ENCODE results near the gene CCNF. TPM values are rescaled to one million over a fixed set of nuclear protein-coding genes. Genes with fewer than 3 reads are reported as not detected.

CCNF gene
- total RNA-seq, 1 donor from 2014 or later: 6.8 TPM

GRCh38 chr16:2398520-2398919 lies 30.7 kb upstream of the CCNF start:
- no peak overlapping the region for H3K27ac ChIP-seq (ENCODE audit: low read depth, low read length)
- no peak overlapping the region for H3K9ac ChIP-seq (ENCODE audit: low read depth in 1 of 3, low read length in 3 of 3)
- H3K4me3 ChIP-seq (ENCODE audit: low read length in 3 of 3): no peak overlapping the region
- no peaks in the 10 kb centered on the region for H3K9me3 ChIP-seq (ENCODE audit: control insufficient read depth in 3 of 3, low read length in 3 of 3)
- H3K36me3 ChIP-seq (ENCODE audit: control insufficient read depth in 3 of 3, insufficient read depth in 3 of 3, low read length in 3 of 3): no peaks in the 10 kb centered on the region
- H3K27me3 ChIP-seq (ENCODE audit: control insufficient read depth in 3 of 3, insufficient read depth in 3 of 3, low read length in 3 of 3): no peaks in the 10 kb centered on the region
- no peaks in the 10 kb centered on the region for H3K4me1 ChIP-seq (ENCODE audit: control insufficient read depth in 3 of 3, insufficient read depth in 3 of 3, low read length in 3 of 3)

DNA sequence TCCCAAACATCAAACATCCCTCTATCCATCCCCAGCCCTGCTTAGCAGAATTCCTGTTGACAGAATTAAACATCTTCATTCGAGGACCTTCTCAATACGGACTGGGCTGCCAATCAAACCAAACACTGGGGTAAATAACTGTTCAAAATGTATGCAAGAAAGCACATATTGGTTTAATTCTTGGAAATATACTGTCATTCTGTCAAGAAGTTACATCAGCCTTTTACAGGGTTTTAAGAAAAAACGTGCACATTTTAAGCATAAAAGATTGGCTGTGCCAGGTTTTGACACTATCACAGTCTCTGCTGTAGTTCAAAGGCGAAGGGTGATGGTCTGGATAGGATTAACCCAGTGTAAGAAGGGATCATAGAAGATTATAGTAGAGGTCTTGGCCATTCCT lies 25.1 kb upstream of the CCNF start:
- Histone ChIP-seq H3K4me3 (ENCODE audit: low read length in 3 of 3) (no peak overlapping the region), H3K27ac (ENCODE audit: low read depth, low read length) (no peak overlapping the region), H3K9me3 (ENCODE audit: control insufficient read depth in 3 of 3, low read length in 3 of 3) (no peaks in the 10 kb centered on the region), H3K4me1 (ENCODE audit: control insufficient read depth in 3 of 3, insufficient read depth in 3 of 3, low read length in 3 of 3) (no peaks in the 10 kb centered on the region), H3K27me3 (ENCODE audit: control insufficient read depth in 3 of 3, insufficient read depth in 3 of 3, low read length in 3 of 3) (no peaks in the 10 kb centered on the region), H3K9ac (ENCODE audit: low read depth in 1 of 3, low read length in 3 of 3) (no peak overlapping the region), H3K36me3 (ENCODE audit: control insufficient read depth in 3 of 3, insufficient read depth in 3 of 3, low read length in 3 of 3) (no peaks in the 10 kb centered on the region)

- Histone ChIP-seq H3K9ac (ENCODE audit: low read depth in 1 of 3, low read length in 3 of 3) (no peak overlapping the region), H3K36me3 (ENCODE audit: control insufficient read depth in 3 of 3, insufficient read depth in 3 of 3, low read length in 3 of 3) (no peaks in the 10 kb centered on the region), H3K4me1 (ENCODE audit: control insufficient read depth in 3 of 3, insufficient read depth in 3 of 3, low read length in 3 of 3) (no peaks in the 10 kb centered on the region), H3K27me3 (ENCODE audit: control insufficient read depth in 3 of 3, insufficient read depth in 3 of 3, low read length in 3 of 3) (peaks cover 0 to 12% (median 10%) of the 10 kb centered on the region in 3 donors), H3K27ac (ENCODE audit: low read depth, low read length) (no peak overlapping the region), H3K4me3 (ENCODE audit: low read length in 3 of 3) (no peak overlapping the region), H3K9me3 (ENCODE audit: control insufficient read depth in 3 of 3, low read length in 3 of 3) (no peaks in the 10 kb centered on the region)
Observed at GRCh38 chr16:2415085-2415484, 14.2 kb upstream of the CCNF start.

DNA sequence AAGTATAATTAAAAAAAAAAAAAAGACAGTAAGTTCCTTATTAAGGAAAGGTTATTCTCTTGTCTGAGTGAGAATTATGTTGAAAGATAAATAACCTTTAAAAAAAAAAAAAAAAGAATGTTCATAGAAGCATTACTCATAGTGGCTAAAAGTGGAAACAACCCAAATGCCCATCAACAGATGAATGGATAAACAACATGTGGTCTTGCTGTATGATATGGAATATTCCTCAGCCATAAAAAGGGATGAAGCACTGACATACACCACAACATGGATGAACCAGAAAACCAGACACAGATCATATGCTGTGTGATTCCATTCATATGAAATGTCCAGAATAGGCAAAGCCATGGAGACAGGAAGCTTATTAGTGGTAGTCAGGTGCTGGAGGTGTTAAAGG lies 9.2 kb upstream of the CCNF start:
- Histone ChIP-seq H3K9me3 (ENCODE audit: control insufficient read depth in 3 of 3, low read length in 3 of 3) (no peaks in the 10 kb centered on the region), H3K36me3 (ENCODE audit: control insufficient read depth in 3 of 3, insufficient read depth in 3 of 3, low read length in 3 of 3) (no peaks in the 10 kb centered on the region), H3K9ac (ENCODE audit: low read depth in 1 of 3, low read length in 3 of 3) (no peak overlapping the region)

GRCh38 chr16:2422123-2422867 lies 7.0 kb upstream of the CCNF start:
- no peak overlapping the region for H3K27ac ChIP-seq (ENCODE audit: low read depth, low read length)

More for the DNA sequence above, 9.2 kb upstream of the CCNF start:
- Histone ChIP-seq H3K4me3 (ENCODE audit: low read length in 3 of 3) (no peak overlapping the region), H3K27ac (ENCODE audit: low read depth, low read length) (no peak overlapping the region), H3K27me3 (ENCODE audit: control insufficient read depth in 3 of 3, insufficient read depth in 3 of 3, low read length in 3 of 3) (peaks cover 0 to 5% (median 4%) of the 10 kb centered on the region in 3 donors), H3K4me1 (ENCODE audit: control insufficient read depth in 3 of 3, insufficient read depth in 3 of 3, low read length in 3 of 3) (peaks cover 0 to 2% (median 0%) of the 10 kb centered on the region in 3 donors)

DNA sequence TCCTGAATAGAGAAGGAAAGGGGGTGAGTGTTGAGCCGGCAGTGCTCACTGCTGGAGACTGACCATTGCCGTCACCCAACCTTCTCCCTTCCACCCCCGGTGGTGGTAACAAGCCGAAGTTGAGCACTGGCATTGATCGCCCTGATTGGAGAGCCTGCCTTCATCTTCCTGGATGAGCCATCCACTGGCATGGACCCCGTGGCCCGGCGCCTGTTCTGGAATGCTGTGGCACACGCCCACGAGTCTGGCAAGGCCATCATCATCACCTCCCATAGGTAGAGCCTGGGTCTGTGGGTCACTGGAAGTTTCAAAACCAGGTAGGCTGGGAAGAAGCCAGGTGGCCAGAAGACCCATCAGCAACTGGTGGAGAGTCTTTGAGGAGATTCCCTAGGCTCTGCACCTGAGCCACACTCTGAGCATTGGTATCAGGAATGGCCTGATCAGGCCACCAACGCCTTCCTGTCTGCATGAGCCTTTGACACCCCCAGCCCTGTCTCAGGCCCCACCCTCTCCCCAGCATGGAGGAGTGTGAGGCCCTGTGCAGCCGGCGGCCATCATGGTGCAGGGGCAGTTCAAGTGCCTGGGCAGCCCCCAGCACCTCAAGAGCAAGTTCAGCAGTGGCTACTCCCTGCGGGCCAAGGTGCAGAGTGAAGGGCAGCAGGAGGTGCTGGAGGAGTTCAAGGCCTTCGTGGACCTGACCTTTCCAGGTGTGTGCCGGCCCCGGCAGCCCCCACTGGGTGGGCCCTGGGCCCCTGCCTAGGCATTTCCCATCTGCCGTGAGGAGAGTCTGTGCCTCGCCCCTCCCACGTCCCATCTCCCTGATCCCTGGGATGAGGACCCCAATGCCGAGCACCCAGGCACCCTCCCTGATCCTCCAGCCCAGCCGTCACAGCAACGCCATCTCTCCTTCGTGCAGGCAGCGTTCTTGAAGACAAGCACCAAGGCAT lies 4.9 kb upstream of the CCNF start:
- H3K27me3 ChIP-seq (ENCODE audit: control insufficient read depth in 3 of 3, insufficient read depth in 3 of 3, low read length in 3 of 3): no peaks in the 10 kb centered on the region
- H3K4me1 ChIP-seq (ENCODE audit: control insufficient read depth in 3 of 3, insufficient read depth in 3 of 3, low read length in 3 of 3): peaks cover 5 to 9% (median 6%) of the 10 kb centered on the region in 3 donors
- no peaks in the 10 kb centered on the region for H3K9me3 ChIP-seq (ENCODE audit: control insufficient read depth in 3 of 3, low read length in 3 of 3)
- no peak overlapping the region for H3K27ac ChIP-seq (ENCODE audit: low read depth, low read length)
- no peaks in the 10 kb centered on the region for H3K36me3 ChIP-seq (ENCODE audit: control insufficient read depth in 3 of 3, insufficient read depth in 3 of 3, low read length in 3 of 3)
- H3K4me3 ChIP-seq (ENCODE audit: low read length in 3 of 3): no peak overlapping the region
- no peak overlapping the region for H3K9ac ChIP-seq (ENCODE audit: low read depth in 1 of 3, low read length in 3 of 3)

More at GRCh38 chr16:2422123-2422867, 7.0 kb upstream of the CCNF start:
- Histone ChIP-seq H3K4me1 (ENCODE audit: control insufficient read depth in 3 of 3, insufficient read depth in 3 of 3, low read length in 3 of 3) (peaks cover 0 to 2% (median 0%) of the 10 kb centered on the region in 3 donors), H3K36me3 (ENCODE audit: control insufficient read depth in 3 of 3, insufficient read depth in 3 of 3, low read length in 3 of 3) (no peaks in the 10 kb centered on the region), H3K9ac (ENCODE audit: low read depth in 1 of 3, low read length in 3 of 3) (peak overlapping the region in 1 of 3 donors; percentile 3), H3K27me3 (ENCODE audit: control insufficient read depth in 3 of 3, insufficient read depth in 3 of 3, low read length in 3 of 3) (no peaks in the 10 kb centered on the region), H3K9me3 (ENCODE audit: control insufficient read depth in 3 of 3, low read length in 3 of 3) (no peaks in the 10 kb centered on the region), H3K4me3 (ENCODE audit: low read length in 3 of 3) (no peak overlapping the region)

- no peaks in the 10 kb centered on the region for H3K27me3 ChIP-seq (ENCODE audit: control insufficient read depth in 3 of 3, insufficient read depth in 3 of 3, low read length in 3 of 3)
- H3K4me3 ChIP-seq (ENCODE audit: low read length in 3 of 3): no peak overlapping the region
- H3K36me3 ChIP-seq (ENCODE audit: control insufficient read depth in 3 of 3, insufficient read depth in 3 of 3, low read length in 3 of 3): no peaks in the 10 kb centered on the region
- H3K4me1 ChIP-seq (ENCODE audit: control insufficient read depth in 3 of 3, insufficient read depth in 3 of 3, low read length in 3 of 3): peaks cover 8 to 14% (median 11%) of the 10 kb centered on the region in 3 donors
- no peak overlapping the region for H3K9ac ChIP-seq (ENCODE audit: low read depth in 1 of 3, low read length in 3 of 3)
- no peaks in the 10 kb centered on the region for H3K9me3 ChIP-seq (ENCODE audit: control insufficient read depth in 3 of 3, low read length in 3 of 3)
- H3K27ac ChIP-seq (ENCODE audit: low read depth, low read length): no peak overlapping the region
Observed at GRCh38 chr16:2425008-2425518, 4.2 kb upstream of the CCNF start.

GRCh38 chr16:2425825-2426430 lies 3.3 kb upstream of the CCNF start:
- peaks cover 13 to 18% (median 17%) of the 10 kb centered on the region in 3 donors for H3K4me1 ChIP-seq (ENCODE audit: control insufficient read depth in 3 of 3, insufficient read depth in 3 of 3, low read length in 3 of 3)
- H3K27ac ChIP-seq (ENCODE audit: low read depth, low read length): no peak overlapping the region
- no peaks in the 10 kb centered on the region for H3K27me3 ChIP-seq (ENCODE audit: control insufficient read depth in 3 of 3, insufficient read depth in 3 of 3, low read length in 3 of 3)
- no peak overlapping the region for H3K9ac ChIP-seq (ENCODE audit: low read depth in 1 of 3, low read length in 3 of 3)
- H3K4me3 ChIP-seq (ENCODE audit: low read length in 3 of 3): no peak overlapping the region
- H3K9me3 ChIP-seq (ENCODE audit: control insufficient read depth in 3 of 3, low read length in 3 of 3): no peaks in the 10 kb centered on the region
- no peaks in the 10 kb centered on the region for H3K36me3 ChIP-seq (ENCODE audit: control insufficient read depth in 3 of 3, insufficient read depth in 3 of 3, low read length in 3 of 3)

GRCh38 chr16:2426941-2427361 lies 2.3 kb upstream of the CCNF start:
- Histone ChIP-seq H3K36me3 (ENCODE audit: control insufficient read depth in 3 of 3, insufficient read depth in 3 of 3, low read length in 3 of 3) (no peaks in the 10 kb centered on the region), H3K27ac (ENCODE audit: low read depth, low read length) (no peak overlapping the region), H3K4me1 (ENCODE audit: control insufficient read depth in 3 of 3, insufficient read depth in 3 of 3, low read length in 3 of 3) (peaks cover 13 to 18% (median 17%) of the 10 kb centered on the region in 3 donors), H3K27me3 (ENCODE audit: control insufficient read depth in 3 of 3, insufficient read depth in 3 of 3, low read length in 3 of 3) (no peaks in the 10 kb centered on the region), H3K4me3 (ENCODE audit: low read length in 3 of 3) (no peak overlapping the region), H3K9ac (ENCODE audit: low read depth in 1 of 3, low read length in 3 of 3) (no peak overlapping the region), H3K9me3 (ENCODE audit: control insufficient read depth in 3 of 3, low read length in 3 of 3) (no peaks in the 10 kb centered on the region)
